Iris pigment epithelial cell (primary cell): ENCODE measurements around the gene PIGT.

Experiments used
- DNase-seq: peaks from one replicate; pipeline ENCODE4 v3.0.0-alpha.2; 2011; ENCODE audit warnings: low read depth

The PIGT gene

DNA sequence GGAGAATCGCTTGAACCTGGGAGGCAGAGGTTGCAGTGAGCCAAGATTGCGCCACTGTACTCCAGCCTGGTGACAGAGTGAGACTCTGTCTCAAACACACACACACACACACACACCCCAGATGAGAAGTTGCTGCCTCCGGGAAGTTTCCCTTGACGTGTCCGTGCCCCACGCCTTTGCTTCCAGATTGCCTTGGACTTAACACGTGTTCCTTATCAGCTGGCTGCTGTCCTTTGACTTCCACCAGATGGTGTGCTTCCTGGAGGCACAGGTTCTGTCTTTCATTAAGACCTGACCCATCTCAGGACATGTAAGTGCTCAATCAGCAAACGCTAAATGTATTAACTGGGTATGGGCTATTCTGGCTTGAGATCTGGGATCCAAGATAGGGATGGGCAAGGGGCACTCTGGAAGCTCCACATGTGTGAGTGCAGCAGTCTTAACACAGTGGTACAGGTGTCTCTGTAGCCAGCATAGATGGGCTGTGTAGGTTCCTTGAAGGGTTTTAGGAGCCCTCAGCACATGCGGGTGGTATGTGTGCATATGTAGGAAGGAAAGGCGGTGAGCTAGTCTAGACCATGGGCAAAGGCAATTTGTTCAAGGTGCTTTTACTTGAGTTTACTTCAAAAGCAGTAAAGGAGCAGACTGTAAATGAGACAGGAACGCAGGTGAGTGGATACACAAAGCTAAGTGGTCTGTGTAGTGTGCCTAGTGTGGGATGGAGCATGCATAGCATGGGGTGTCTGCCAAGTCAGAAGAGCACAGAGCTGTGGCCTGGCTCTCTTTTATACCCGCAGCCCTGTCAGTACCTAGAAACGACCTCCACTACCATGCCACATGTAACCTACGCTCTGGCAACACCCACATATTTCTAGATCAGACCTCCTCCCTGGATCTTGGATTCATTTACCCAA lies 11.6 kb downstream of the PIGT start:
- no peak for DNase-seq

DNA sequence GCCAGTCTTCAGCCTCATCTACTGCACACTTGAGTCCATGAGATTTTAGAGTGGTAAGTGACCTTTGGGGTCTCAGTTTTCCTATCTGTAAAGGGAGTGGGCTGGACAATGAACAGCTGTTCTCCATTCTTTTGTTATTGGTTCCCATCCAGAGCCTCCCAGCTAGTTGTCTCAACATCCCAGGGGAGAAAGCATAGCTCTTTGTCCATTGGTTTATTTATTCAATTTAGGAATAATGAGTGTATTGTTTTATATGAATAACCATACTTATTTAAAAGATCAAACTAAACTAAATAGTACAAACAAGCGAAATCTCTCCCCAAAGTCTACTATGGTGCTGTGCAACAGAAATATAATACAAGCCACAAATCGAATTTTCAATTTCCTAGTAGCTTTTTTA lies 13.7 kb downstream of the PIGT start:
- DNase-seq = no peak

DNA sequence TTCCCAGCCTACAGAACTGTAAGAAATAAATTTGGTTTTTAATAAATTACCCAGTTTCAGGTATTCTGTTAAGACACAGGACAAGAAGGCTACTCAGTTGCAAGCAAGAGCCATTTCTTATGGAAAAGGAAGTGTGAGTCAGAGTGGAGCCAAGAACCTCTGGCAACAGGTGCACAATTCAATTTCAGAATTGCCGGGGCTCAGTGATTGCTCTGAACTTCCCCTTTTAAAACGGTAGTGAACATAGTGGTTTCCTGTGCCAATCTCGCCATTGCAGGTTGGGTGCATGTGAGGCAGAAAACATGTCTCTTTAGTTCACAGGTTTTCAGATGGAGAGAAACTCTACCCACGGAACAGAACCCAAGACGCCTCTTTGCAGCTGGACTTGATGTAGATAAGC lies 16.4 kb downstream of the PIGT start:
- no peak for DNase-seq

DNA sequence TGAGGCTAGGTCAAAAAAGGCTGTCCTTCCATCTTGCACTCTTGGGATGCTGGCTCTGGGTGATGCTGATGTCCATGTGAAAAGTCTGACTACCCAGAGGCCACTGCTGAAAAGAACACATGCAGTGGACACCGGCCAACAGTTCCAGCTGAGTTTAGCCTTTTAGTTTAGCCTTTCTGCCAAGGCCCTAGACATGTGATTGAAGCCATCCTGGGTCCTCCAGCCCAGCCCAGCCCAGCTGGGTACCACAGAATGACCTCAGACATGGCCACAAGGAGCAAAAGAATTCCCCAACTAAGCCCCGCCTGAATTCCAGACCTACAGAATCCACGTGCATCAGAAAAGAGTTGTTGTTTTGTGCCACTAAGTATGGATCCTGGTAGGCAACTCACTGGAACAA lies 17.4 kb downstream of the PIGT start:
- DNase-seq = peak; percentile 49

DNA sequence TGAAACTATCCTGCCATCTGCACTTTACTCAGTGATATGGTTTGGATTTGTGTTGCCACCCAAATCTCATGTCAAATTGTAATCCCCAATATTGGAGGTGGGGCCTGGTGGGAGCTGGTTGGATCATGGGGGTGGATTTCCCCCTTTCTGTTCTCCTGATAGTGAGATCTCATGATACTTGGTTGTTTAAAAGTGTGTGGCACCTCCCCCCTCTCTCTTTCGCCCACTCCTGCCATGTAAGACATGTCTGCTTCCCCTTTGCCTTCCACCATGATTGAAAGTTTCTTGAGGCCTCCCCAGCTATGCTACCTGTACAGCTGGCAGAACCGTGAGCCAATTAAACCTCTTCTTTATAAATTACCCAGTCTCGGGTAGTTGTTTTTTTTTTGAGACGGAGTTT lies 18.0 kb downstream of the PIGT start:
- DNase-seq = no peak

DNA sequence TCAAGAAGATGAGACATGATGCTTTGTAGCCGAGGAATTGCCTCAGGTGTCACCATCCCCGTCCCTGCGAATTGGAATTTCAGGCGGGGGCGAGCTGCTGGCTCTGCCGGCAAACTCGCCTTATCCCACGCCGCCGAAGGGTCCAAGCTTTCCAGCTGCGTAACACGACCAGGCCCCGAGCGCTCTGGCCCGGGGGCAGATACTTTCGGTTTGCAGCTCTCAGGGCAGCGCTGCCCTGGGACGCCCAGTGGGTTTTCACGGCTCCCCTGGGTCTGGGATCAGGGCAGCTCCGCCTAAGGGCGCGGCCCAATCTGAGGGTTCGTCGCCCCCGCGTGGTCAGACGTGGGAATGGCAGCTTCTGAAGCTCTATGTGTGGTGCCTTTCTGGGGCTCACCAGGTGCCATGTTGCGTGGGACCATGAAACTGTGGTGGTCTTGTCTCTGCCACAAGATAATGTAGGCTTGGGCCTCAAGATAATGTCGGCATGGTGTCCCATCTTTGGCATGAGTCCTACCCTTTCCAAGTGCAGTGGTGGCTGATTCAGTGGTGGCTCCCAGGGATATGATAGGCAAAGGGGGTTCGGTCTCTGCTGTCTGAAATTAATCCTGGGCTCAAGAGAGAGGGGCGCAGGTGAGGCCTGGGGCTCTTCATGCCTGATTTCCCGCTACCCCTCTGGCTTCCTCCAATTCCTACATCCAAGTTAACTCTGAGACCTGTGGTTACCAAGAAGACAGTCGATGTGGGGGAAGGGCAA lies 21.0 kb downstream of the PIGT start:
- peak; percentile 73 for DNase-seq

DNA sequence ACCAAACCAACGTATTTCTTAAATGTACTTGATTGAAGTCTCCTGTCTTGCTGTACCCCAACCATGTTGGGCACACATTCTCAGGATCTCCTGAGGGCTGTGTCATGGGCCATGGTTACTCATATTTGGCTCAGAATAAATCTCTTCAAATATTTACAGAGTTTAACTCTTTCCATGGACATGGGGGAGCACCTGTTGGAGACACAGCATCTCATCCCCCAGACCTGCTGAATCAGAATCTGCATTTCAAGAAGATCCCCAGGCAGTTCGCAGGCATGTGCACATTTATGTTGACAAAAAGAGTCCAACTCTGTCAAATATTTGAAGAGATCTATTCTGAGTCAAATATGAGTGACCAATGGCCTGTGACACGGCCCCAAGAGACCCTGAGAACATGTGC lies 24.5 kb downstream of the PIGT start:
- DNase-seq = no peak

DNA sequence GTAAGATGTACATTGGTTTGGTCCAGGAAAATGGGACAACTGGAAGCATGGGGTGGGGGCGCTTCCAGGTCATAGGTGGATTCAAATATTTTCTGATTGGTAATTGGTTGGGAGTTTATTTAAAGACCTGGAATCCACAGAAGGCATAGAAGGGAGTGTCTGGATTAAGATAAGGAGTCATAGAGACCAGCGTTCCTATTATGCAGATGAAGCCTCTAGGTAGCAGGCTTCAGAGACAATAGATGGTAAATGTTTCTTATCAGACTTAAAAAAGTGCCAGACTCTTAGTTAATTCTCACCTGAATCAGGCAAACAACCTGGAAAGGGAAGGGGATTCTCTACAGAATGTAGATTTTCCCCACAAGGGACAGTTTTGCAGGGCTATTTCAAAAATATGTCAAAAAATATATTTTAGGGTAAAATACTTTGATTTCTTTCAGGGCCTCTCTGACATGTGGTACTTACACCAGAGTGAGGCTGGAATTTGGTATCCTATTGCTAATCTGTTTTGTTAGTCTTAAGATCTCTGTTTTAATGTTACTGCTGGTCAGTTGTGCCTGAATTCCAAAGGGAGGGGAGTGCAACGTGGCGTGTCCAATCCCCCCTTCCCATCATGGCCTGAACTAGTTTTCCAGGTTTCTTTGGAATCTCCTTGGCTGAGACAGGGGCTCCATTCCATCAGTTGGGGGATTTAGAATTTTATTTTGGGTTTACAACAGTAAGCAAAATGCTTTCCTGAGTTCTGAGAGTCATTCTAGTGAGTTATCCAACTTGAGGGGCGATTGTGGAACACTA lies 25.1 kb downstream of the PIGT start:
- no peak for DNase-seq

DNA sequence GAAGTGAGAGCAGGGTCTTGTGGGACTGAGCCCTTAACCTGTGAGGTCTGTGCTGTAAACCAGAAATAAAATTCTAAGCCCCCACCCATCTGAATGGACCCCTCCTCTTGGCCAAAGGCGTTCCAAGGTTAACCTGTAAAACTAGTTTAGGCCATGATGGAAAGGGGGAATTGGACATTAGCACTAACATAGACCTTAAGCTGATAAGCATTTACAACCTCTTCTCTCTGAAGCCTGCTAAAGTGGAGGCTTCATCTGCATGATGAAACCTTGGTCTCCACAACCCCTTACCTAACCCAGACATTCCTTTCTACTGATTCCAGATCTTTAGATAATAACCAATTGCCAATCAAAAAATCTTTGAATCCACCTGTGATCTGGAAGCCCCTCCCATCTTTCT lies 25.8 kb downstream of the PIGT start:
- no peak for DNase-seq

DNA sequence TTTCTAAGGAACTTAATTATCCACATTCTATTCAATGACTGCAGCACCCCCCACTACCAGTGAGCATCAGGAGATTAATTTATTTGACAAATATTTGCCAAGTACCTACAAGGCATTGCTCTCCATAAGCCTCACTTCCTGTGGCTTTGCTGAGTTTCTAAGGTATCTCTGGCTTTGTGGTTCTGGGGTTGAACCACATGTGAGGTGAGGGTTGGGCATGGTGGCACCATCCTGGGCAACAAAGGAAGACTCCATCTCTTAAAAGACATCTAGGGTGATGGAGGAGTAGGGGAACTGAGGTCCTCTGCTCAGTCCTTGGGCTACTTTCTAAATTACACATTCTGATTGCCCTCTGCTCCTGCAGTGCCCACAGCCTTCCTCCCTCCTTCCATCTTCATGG lies 28.1 kb downstream of the PIGT start:
- DNase-seq = no peak

DNA sequence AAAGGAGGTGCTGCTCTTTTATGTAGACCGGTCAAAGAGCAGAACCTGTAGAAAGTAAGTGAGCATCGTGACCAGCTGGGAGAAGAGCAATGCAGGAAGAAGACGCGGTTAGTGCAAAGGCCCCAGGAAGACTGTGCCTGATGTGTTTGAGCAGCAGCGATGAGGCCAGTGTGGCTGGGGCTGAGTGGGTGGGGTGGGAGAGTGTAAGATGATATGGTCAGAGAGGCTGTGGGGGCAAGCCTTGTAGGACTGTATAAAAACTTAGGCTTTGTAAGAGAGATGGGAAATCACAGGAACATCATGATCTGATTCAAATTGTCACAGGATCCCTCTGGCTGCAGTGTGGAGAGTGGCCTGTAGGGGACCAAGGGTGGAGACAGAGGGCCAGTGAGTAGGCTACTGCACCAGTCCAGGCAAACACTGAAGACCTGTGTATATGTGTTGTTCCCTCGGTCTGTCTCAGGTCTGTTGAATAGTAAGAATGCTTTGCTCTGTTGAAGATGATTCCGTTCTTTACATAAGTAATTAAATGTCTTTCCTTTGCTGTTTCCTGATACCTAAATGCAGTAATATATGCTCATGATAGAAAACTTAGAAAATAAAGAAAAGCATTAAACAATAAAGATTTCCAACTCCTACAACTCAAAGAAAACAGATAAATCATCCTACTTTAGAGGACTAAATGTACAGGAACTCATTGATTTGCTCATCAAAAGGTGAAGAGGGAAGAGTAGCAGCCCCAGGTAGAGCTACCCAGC lies 30.0 kb downstream of the PIGT start:
- peak; percentile 17 for DNase-seq

DNA sequence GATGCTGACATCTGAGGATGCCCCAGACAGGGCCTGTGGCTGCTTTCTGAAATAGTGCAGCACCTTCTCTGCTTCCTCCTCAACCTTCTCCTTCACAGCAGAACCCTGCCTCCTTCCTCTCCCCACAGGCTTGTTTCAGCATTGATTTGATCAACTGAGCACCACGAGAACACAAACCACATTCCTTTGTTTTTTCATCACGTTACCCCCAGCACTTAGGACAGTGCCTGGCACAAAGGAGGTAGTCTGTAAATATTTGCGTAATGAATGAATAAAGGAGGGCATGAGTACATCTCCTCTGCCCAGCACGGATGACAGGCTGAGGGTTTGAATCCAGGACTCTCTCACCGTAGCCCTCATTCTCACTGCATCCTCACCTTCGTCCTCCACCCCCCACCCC lies 32.3 kb downstream of the PIGT start:
- no peak for DNase-seq

DNA sequence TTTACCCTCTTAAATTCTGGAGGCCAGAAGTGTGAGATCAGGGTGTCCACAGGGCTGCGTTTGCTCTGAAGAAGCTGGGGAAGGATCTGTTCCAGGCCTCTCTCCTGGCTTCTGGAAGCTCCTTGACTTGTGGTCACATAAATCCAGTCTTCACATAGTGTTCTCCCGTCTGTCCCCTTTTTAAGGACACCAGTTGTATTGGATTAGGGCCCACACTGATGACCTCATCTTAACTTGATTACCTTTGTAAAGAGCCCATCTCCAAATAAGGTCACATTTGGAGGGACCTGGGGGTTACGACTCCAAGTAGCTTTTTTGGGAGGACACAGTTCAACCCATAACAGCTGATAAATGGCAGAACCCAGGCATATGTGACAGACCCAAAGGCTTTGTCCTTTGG lies 33.6 kb downstream of the PIGT start:
- DNase-seq = no peak

DNA sequence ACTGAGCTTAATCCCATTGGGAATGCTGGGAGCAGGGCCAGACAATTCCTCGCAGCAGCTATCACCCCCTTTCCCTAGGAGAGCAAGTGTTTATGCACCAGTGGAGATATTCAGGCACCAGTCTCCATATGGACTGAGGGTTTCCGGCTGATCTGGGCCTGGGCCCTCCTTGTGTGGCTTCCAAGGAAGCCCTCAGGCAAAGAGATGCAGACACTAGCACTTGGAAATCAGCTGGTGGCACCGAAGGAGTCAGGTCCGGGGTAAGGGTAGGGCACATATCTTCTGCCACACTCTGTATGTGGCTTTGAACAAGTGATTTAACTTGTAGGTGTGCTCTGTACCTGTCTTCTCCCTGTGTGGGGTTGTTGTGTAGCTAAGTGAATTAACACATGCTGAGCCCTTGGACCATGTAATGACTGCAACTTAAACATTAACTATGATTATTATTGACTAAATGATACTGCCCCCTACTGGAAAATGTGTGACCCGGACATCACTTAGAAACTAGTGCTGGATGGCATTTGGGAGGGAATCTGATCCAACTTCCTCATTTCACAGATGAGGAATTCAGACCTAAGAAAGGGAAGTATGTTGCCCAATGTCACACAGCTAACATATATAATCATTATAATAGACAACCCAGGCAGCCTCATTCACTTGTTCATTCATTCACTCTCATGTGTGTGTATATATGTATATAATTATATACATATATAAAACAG lies 34.3 kb downstream of the PIGT start:
- peak; percentile 54 for DNase-seq

DNA sequence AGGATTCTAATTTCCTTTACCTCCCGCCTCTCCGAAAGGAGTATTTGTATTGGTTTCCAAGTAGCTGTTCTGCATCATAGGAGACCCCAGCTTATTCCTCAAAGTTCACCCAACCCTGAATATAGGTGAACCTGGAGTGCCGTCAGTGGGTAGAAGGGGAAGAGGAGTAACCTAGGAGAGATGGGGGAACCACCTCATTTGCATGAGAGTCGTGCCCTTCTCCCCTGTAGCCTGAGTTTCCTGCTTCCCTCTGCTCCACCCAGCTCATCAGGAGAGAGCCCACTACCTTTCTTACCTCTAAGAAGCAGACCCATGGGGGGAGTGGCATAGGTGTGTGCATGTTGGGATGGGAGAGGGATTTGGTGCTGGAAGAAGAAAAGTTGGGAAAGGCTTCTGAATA lies 36.3 kb downstream of the PIGT start:
- no peak for DNase-seq

DNA sequence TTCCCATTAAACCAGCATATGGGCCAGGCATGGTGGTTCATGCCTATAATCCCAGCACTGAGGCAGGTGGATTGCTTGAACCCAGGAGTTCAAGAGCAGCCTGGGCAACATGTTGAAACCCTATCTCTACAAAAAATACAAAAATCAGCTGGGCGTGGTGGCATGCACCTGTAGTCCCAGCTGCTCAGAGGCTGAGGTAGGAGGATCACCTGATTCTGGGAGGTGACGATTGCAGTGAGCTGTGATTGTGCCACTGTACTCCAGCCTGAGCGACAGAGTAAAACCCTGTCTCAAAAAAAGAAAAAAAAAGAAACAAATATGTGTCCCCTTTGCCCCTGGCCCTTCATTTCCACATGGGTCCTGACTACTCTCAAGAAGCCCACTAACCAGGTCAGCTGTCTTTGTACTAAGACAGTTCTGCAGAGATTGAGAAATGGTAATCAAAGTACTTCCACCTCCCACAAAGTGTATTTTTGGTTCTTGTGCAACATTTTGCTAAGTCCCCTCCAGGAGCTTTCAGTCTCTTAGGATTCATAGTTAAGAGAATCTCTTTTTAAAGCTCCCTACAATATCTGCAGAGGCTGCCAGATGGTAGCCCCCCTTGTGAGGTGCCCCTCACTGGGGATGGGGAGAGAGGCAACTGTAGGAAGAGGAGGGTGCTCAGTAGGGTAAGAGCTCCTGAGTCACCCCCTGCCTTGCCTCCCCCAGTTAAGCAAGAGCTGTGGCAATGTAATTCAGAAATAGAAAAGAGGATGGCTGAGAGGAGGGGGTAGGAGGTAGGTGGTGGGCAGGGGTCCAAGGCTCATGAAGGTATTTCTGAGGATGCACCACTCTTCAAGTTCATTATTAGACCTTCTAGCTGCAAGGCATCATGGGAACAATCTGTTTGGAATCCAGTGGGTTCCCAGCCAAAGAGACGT lies 37.1 kb downstream of the PIGT start:
- no peak for DNase-seq

DNA sequence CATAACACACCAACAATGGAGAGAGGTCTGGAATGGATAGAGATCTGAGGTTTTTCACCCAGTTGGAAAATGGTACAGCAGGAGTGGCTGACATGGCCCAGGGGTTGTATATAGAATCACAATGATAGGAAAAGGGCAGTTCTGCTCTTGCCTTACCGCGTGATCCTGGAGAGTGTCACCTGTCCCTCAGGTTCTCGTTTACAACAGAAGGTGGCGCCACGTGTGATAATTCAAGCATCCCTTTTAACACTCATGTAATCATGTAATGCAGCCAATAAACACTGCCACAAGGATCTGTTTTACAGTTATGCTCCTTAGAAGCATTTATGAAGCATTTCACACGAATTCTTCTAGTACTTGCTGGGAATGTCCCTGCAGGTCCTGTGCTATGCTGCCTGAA lies 40.7 kb downstream of the PIGT start:
- peak; percentile 22 for DNase-seq

DNA sequence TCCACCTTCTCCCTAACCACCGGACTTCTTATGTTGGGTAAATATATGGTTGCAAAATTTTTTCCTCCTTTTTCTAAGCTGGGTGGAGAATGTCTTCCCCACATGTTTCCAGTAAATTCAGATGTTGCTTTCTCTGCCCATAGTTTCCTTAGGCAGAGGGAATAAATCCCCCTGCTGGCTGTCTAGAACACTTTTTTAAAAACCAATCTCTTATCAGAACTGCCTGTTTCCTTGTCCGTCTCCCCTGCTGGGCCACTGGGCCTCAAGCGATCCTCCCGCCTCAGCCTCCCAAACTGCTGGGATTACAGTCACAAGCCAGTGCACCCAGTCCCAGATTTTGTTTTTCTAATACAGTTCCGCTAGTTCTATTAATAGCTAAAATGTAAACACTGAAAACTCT lies 43.7 kb downstream of the PIGT start:
- DNase-seq = no peak

DNA sequence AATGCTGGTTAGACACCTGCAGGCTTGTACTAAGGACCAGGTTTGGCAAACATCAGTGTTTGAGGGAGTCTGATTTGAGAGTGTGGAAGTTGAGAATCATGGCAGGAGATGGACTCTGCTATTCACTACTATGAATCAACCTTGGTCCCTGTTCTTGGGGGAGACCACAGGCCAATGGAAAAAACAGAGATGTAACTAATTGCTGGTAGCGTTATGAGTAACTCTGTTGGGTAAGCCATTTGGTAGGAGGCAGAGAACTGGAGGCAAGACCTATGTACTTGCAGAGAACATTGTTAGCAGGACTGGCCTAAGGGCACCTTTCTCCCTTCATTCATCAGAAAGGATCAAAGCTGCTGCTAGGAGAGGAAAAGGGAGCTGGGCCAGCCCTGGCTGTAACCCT lies 45.3 kb downstream of the PIGT start:
- DNase-seq = no peak
